Stimulated activated CD8-positive, alpha-beta memory T cell treated with anti-CD3 and anti-CD28 coated beads, Interleukin-15, amount 100 ng/mL, for 24 hours (primary cell): ENCODE results near the gene WDR5.

Source experiments
- DNase-seq: peaks from one replicate; pipeline ENCODE4 v3.0.0-alpha.2; 2020; ENCODE audit warnings: low read depth

The WDR5 gene

DNA sequence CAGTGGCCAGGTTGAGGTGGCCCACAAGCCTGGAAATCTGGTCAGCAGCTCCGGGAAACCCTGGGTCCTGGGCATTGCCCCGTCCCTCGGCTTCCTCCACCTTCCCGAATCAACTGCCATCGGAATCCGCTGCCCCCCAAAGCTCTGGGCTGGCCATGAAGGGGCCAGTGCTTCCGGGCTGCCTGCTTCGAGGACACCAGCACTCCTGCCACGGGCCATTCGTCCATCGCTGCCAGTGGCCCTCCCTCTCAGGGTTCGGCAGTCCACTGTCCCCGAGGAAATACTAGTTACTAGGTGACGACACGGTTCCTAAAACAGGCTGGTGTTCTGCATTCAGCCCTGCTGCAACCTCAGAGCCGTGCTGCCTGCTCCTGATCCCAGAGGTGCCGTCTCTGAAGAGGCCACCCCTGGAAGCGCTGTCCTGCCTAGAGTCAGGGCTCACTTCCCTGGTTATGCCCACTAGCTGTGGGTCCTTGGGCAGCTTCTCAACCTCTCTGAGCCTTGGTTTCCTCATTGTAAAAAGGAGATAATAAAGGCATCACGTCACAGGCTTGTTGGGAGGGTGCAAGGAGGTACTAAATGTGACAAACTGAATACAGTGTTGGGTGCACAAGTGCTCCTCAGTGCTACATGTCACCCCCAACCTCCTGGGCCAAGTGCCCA is 3.5 kb upstream of the WDR5 start:
- DNase-seq: no peak

DNA sequence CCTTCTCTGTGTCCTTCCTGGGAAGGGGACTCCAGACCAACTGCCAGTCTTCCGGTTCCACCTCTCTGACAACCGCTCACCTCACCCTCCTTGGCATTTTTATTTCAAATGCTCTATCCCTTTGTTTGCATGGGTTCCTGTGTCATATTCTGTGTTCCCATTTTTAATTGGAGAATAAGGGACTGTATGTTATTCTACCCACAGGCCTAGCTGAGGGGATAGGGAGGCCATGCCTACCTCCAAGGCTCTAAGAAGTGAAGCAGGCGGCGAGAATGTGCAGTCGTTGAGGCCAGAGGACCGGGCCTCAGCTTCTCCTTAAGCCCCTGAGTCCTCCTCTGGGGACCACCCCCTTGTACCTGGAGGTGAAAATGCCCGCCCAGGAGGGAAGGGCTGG is 936 bp upstream of the WDR5 start:
- no peak for DNase-seq

GRCh38 chr9:134136118-134136995 is 475 bp downstream of the WDR5 start:
- peak; percentile 11 for DNase-seq

DNA sequence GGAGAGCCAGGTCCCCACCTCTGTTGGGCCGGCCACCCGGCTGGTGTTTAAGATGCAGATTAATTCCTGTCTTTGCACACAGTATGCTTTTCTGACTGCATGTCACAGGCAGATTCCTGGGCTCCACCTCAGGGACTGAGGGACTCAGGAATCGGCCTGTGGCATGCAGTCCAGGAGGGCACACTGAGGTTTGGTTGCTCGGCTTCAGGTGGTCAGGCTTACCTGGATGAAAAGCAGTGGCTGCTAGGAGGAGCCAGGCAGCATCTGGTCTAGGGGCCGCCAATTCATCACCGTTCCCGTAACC is 1.1 kb downstream of the WDR5 start:
- DNase-seq: no peak

GRCh38 chr9:134138292-134138691 is 2.4 kb downstream of the WDR5 start:
- DNase-seq: no peak

DNA sequence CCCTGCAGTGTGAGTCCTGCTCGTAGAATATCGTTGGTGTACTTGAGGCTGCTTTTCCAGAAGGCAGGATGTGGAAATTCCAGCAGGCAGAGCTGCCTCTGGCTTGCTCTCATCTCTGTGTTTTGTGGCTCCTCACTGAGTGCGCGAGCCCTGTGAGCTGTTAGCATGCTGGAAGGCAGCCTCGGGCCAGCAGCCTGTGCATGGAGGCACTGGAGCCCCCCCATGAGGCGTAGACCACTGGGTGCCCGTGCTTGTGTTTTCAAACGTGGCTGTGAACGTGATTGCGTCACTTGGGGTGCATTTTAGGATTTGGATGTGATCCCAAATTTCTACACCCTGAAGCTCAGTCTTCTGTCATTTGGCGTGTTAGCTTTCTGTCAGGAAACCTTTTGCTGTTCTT is 3.2 kb downstream of the WDR5 start:
- no peak for DNase-seq

GRCh38 chr9:134141906-134142305 is 6.0 kb downstream of the WDR5 start:
- DNase-seq: no peak

GRCh38 chr9:134144801-134145200 is 8.9 kb downstream of the WDR5 start:
- DNase-seq: no peak

DNA sequence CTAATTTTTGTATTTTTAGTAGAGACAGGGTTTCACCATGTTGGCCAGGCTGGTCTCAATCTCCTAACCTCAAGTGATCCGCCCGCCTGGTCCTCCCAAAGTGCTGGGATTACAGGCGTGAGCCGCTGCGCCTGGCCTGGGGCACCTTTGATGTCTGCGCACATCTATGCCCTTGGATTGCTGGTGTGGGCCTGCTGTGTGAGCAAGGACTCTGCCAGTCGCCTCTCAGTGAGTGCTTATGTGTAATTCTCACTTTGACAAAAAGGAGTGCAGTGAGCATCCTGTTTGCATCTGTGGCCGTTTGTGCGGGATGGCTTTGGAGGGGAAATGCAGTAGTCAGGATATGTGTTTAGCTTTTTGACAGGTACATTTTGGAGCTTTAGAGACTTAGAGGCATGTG is 9.4 kb downstream of the WDR5 start:
- DNase-seq: no peak

GRCh38 chr9:134146774-134147493 is 11.1 kb downstream of the WDR5 start:
- no peak for DNase-seq

GRCh38 chr9:134149380-134149779 is 13.5 kb downstream of the WDR5 start:
- DNase-seq: no peak

GRCh38 chr9:134150557-134151214 is 14.8 kb downstream of the WDR5 start:
- DNase-seq: no peak

DNA sequence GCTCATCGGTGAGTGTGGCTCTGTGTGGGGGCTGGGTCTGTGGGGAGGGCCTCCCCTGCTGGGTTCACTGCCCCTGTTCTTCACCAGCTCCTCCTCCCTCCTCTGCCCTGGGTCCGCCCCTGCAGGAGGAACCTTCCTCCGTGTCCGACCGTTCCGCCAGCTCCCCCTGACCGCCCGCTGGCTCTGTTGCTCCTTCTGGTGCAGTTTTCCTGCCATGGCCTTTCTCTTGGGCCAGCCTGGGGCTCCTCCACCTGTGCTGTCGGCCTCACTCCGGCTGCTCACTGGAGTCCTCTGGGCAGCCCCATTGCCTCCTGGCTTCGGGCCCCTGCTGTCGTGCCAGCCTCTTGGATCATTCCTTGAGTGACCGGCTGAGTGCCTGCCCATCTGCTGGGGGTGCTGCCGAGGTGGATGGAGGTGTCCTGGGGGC is 16.2 kb downstream of the WDR5 start:
- DNase-seq: no peak

GRCh38 chr9:134152488-134152887 is 16.6 kb downstream of the WDR5 start:
- DNase-seq: no peak

- DNase-seq: no peak
These were observed 17.6 kb downstream of the WDR5 start for GRCh38 chr9:134153450-134153849.

GRCh38 chr9:134154262-134154701 is 18.4 kb downstream of the WDR5 start:
- no peak for DNase-seq

- DNase-seq: no peak
These were observed 20.0 kb downstream of the WDR5 start for GRCh38 chr9:134155812-134156377.

DNA sequence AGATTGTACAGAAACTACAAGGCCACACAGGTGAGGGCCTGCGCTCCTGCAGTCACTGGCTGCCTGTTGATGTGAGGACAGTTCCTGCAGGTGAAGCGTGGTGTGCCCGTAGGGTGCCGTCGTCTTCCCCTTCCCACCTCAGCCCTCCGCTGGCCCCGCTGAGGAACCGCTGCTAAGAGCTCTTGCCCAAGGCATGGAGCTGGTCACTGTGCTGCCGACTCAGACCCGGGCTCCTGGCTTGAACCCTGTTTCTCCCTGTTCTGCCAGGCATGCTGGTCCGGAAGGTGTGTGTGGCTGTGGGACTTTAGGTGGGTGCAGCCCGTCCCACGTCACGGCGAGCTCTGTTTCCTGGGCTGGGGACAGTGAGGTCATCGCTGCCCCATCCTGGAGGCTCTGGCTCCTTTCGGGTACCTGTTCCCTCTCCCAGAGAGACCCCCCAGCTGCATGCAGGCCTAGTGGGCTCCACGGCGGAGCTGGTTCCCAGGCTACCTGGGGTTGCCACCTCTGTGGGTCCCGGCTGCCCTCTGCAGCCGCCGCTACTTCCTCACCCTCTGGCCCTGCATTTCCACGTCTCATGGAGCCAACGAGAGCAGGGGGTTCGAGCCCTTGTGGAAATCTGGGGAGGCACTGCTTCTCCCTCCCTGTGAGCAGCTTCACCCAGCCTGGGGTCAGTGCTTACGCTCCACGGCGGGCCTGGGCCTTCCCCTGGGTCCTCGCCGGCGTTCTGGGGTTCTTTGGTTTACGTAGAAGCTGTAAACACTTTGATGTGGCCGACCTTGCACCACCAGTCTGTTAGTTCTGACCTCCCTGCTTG is 20.9 kb downstream of the WDR5 start:
- no peak for DNase-seq

GRCh38 chr9:134157378-134157885 is 21.6 kb downstream of the WDR5 start:
- DNase-seq: no peak

DNA sequence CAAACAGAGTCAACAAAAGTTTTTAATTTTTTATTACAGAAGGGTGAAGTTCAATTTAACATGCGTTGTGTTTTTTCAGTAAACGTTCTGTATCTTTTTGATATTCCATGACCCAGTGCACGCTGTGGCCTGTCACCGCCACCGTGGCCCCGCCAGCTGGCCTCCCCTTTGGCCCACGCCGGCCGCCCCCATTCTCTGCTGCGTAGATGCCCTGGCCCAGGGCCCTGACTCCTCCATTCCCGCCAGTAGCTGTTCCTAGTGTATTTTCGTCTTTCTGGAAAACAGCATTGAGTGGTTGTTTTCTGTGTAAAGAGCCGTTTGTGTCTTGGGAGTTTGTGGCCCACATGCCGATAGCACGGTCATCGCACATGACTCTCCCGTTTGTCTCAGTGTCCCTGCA is 22.4 kb downstream of the WDR5 start:
- no peak for DNase-seq

GRCh38 chr9:134158753-134159392 is 23.0 kb downstream of the WDR5 start:
- DNase-seq: no peak
